ENCODE measurements around the gene RAB3IL1.

DNA sequence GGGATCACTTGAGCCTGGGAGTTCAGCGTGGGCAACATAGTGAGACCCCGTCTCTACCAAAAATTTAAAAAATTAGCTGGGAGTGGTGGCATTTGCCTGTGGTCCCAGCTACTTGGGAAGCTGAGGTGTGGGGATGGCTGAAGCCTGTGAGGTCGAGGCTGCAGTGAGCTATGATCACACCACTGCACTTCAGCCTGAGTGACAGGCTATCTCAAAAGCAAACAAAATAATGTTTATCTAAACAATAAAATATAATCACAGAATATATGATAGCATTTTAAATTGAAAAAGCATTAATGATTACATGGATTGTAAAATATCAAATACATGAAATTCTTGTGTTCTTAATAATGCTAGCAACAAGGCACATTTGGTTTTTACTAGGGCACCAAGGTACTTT lies 35.5 kb upstream of the RAB3IL1 start:
- no peak for TF ChIP-seq POLR2A (IDR thresholded peaks at IDR 0.05)
- TF ChIP-seq, protein P1, sequence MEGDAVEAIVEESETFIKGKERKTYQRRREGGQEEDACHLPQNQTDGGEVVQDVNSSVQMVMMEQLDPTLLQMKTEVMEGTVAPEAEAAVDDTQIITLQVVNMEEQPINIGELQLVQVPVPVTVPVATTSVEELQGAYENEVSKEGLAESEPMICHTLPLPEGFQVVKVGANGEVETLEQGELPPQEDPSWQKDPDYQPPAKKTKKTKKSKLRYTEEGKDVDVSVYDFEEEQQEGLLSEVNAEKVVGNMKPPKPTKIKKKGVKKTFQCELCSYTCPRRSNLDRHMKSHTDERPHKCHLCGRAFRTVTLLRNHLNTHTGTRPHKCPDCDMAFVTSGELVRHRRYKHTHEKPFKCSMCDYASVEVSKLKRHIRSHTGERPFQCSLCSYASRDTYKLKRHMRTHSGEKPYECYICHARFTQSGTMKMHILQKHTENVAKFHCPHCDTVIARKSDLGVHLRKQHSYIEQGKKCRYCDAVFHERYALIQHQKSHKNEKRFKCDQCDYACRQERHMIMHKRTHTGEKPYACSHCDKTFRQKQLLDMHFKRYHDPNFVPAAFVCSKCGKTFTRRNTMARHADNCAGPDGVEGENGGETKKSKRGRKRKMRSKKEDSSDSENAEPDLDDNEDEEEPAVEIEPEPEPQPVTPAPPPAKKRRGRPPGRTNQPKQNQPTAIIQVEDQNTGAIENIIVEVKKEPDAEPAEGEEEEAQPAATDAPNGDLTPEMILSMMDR (IDR thresholded peaks at IDR 0.05), result no peak
